Measurements from ENCODE around the gene BCR.
A peak's percentile ranks its signal among the peaks of the same experiment; 100 is the strongest.
"Not testable (repeated sequence)": the region's sequence is repeated elsewhere in the genome, so short reads cannot be mapped to it uniquely, and the experiment has no call there.

BCR gene

GRCh38 chr22:23291806-23292452, 111.6 kb downstream of the BCR start:
- DNase-seq: no peak

GRCh38 chr22:23292453-23293350, 112.4 kb downstream of the BCR start:
- DNase-seq: no peak

- DNase-seq: no peak
These were observed 113.4 kb downstream of the BCR start for GRCh38 chr22:23293720-23294119.

GRCh38 chr22:23294221-23294620, 113.9 kb downstream of the BCR start:
- DNase-seq: no peak

GRCh38 chr22:23300476-23300875, 120.2 kb downstream of the BCR start:
- DNase-seq: no peak

- no peak for DNase-seq
These were observed 121.3 kb downstream of the BCR start for GRCh38 chr22:23301591-23301990.

GRCh38 chr22:23302171-23303002, 122.1 kb downstream of the BCR start:
- DNase-seq: no peak

- no peak for DNase-seq
These were observed 125.1 kb downstream of the BCR start for GRCh38 chr22:23305321-23305910.

GRCh38 chr22:23305922-23306374, 125.6 kb downstream of the BCR start:
- DNase-seq: no peak

GRCh38 chr22:23306438-23306921, 126.2 kb downstream of the BCR start:
- DNase-seq: no peak

GRCh38 chr22:23306926-23307325, 126.6 kb downstream of the BCR start:
- no peak for DNase-seq

GRCh38 chr22:23307511-23307910, 127.2 kb downstream of the BCR start:
- DNase-seq: not testable (repeated sequence)

GRCh38 chr22:23309261-23309660, 129.0 kb downstream of the BCR start:
- DNase-seq: not testable (repeated sequence)

- not testable (repeated sequence) for DNase-seq
These were observed 130.3 kb downstream of the BCR start for GRCh38 chr22:23310443-23311097.

GRCh38 chr22:23311635-23312420, 131.5 kb downstream of the BCR start:
- not testable (repeated sequence) for DNase-seq

- DNase-seq: no peak
These were observed 133.7 kb downstream of the BCR start for GRCh38 chr22:23313791-23314567.

GRCh38 chr22:23315341-23315917, 135.1 kb downstream of the BCR start:
- DNase-seq: peak; percentile 64

GRCh38 chr22:23316596-23316995, 136.3 kb downstream of the BCR start:
- DNase-seq: not testable (repeated sequence)

GRCh38 chr22:23318316-23318715, 138.0 kb downstream of the BCR start:
- not testable (repeated sequence) for DNase-seq

All from MV-4-11 (cell line).